A549 (cell line): ENCODE measurements around the gene ATP9B. TPM values are rescaled to one million over a fixed set of nuclear protein-coding genes. Genes with fewer than 3 reads are reported as not detected.

ENCODE experiments used
- ATAC-seq, 2 experiments: fragments of 200-7000 bp in 1 of 2; fragments of >200 bp in 1 of 2; cut with Nextera tagmentation in 1 of 2; cut with Tn5 transposase in 1 of 2; 3 replicates each; pipeline versions ENCODE4 v1.8.0 to v1.9.1; 2018 to 2020; ENCODE audit warnings: mild to moderate bottlenecking in 1 of 2, moderate library complexity in 1 of 2
- CTCF ChIA-PET: fragments of 300-600 bp; sonication (Branson Sonifier 250); formaldehyde crosslinking; extraction: SDS; loops from one replicate; lab custom pipeline; 2021; ENCODE audit warnings: antibody characterized with exemption, inconsistent platforms; lab: Yijun Ruan, JAX
- POLR2A ChIA-PET: fragments of 350-600 bp; formaldehyde crosslinking; extraction: SDS; loops from one replicate; lab custom pipeline; 2021; ENCODE audit warnings: antibody characterized with exemption, inconsistent platforms; lab: Yijun Ruan, JAX
- DNase-seq, 2 experiments: peaks; one replicate each; pipeline versions ENCODE4 v3.0.0 to v3.0.0-alpha.2; 2011 to 2016; ENCODE audit warnings: low read depth in 1 of 2, low spot score in 1 of 2
- FAIRE-seq: peaks from 2 replicates; lab custom pipeline; 2011; peaks lifted over from hg19 to GRCh38; lab: Jason Lieb, UNC
- H3K27ac ChIP-seq, 2 experiments: fragments of >200 bp; sonication (Bioruptor Twin); formaldehyde crosslinking; 3 replicates each; pipeline ENCODE4 v1.5.1; 2016 to 2017
- H3K4me1 ChIP-seq: fragments of >200 bp; sonication (Bioruptor Twin); formaldehyde crosslinking; 3 replicates; pipeline ENCODE4 v1.6.1; 2016
- H3K4me2 ChIP-seq: fragments of >200 bp; sonication (Bioruptor Twin); formaldehyde crosslinking; 3 replicates; pipeline ENCODE4 v1.6.1; 2016
- H3K4me3 ChIP-seq: fragments of >200 bp; sonication (Bioruptor Twin); formaldehyde crosslinking; 3 replicates; pipeline ENCODE4 v1.5.1; 2016
- H3K9me3 ChIP-seq: fragments of >200 bp; sonication (Bioruptor Twin); formaldehyde crosslinking; 3 replicates; pipeline ENCODE4 v1.6.1; 2016
- CBX8 ChIP-seq: fragments of 200-600 bp; sonication (generic); IDR thresholded peaks from 2 replicates; pipeline ENCODE4 v1.6.1; 2016
- CHD4 ChIP-seq: fragments of 200-600 bp; sonication (generic); IDR thresholded peaks from 2 replicates; pipeline ENCODE4 v1.6.1; 2016; ENCODE audit warnings: antibody characterized with exemption, mild to moderate bottlenecking, borderline replicate concordance
- CTCF ChIP-seq: fragments of >200 bp; sonication (Bioruptor Twin); formaldehyde crosslinking; IDR thresholded peaks from 3 replicates; pipeline ENCODE4 v1.5.1; 2016
- EHF ChIP-seq: fragments of 250-450 bp; sonication (Bioruptor Pico); IDR thresholded peaks from 2 replicates; pipeline ENCODE4 v1.5.0; 2020; ENCODE audit warnings: mild to moderate bottlenecking
- ESRRA ChIP-seq: fragments of 150-350 bp; IDR thresholded peaks from 2 replicates; pipeline ENCODE4 v1.6.1; 2014; ENCODE audit warnings: mild to moderate bottlenecking, low read length, borderline replicate concordance
- FOSB ChIP-seq: fragments of 250-450 bp; sonication (Bioruptor Pico); IDR thresholded peaks from 2 replicates; pipeline ENCODE4 v1.5.0; 2020; ENCODE audit warnings: mild to moderate bottlenecking, moderate library complexity
- HDAC2 ChIP-seq: fragments of 200-600 bp; sonication (generic); IDR thresholded peaks from 2 replicates; pipeline ENCODE4 v1.6.1; 2016
- HEYL ChIP-seq: fragments of 250-450 bp; sonication (Bioruptor Pico); IDR thresholded peaks from 2 replicates; pipeline ENCODE4 v1.8.0; 2021; ENCODE audit warnings: mild to moderate bottlenecking, moderate library complexity
- HOXA7 ChIP-seq: fragments of 250-450 bp; sonication (Bioruptor Pico); IDR thresholded peaks from 2 replicates; pipeline ENCODE4 v1.5.0; 2020; ENCODE audit warnings: mild to moderate bottlenecking, moderate library complexity
- KDM1A ChIP-seq: fragments of 200-600 bp; sonication (generic); IDR thresholded peaks from 2 replicates; pipeline ENCODE4 v1.6.1; 2016; ENCODE audit warnings: low read depth, mild to moderate bottlenecking
- KDM5A ChIP-seq: fragments of 200-600 bp; sonication (generic); IDR thresholded peaks from 2 replicates; pipeline ENCODE4 v1.6.1; 2016; ENCODE audit warnings: antibody characterized with exemption, mild to moderate bottlenecking
- MAFK ChIP-seq: fragments of 450-650 bp; IDR thresholded peaks from 2 replicates; pipeline ENCODE4 v1.6.1; 2014; ENCODE audit not compliant: partially characterized antibody
- MAX ChIP-seq: IDR thresholded peaks from 2 replicates; pipeline ENCODE4 v1.6.1; 2012
- NPAS2 ChIP-seq: fragments of 250-450 bp; sonication (Bioruptor Pico); IDR thresholded peaks from 2 replicates; pipeline ENCODE4 v1.8.0; 2022; ENCODE audit warnings: mild to moderate bottlenecking, moderate library complexity, borderline replicate concordance
- POLR2A ChIP-seq: IDR thresholded peaks from 2 replicates; pipeline ENCODE4 v1.6.1; 2012; ENCODE audit warnings: mild to moderate bottlenecking, low read length
- RARB ChIP-seq: fragments of 250-450 bp; sonication (Bioruptor Pico); IDR thresholded peaks from 2 replicates; pipeline ENCODE4 v1.8.0; 2021; ENCODE audit warnings: mild to moderate bottlenecking, moderate library complexity
- REST ChIP-seq: fragments of 200-600 bp; sonication (generic); IDR thresholded peaks from 2 replicates; pipeline ENCODE4 v1.6.1; 2016; ENCODE audit warnings: antibody characterized with exemption, mild to moderate bottlenecking, moderate library complexity
- RNF2 ChIP-seq: fragments of 200-600 bp; sonication (generic); IDR thresholded peaks from 2 replicates; pipeline ENCODE4 v1.6.1; 2016; ENCODE audit warnings: low read depth, mild to moderate bottlenecking, antibody characterized with exemption, moderate library complexity, borderline replicate concordance
- TFCP2L1 ChIP-seq: fragments of 250-450 bp; sonication (Bioruptor Pico); IDR thresholded peaks from 2 replicates; pipeline ENCODE4 v1.5.0; 2021; ENCODE audit warnings: mild to moderate bottlenecking
- TP53 ChIP-seq: fragments of 250-450 bp; sonication (Bioruptor Pico); IDR thresholded peaks from 2 replicates; pipeline ENCODE4 v1.5.0; 2021; ENCODE audit warnings: mild to moderate bottlenecking, moderate library complexity
- USF2 ChIP-seq: fragments of 450-650 bp; IDR thresholded peaks from 2 replicates; pipeline ENCODE4 v1.6.1; 2014; ENCODE audit warnings: antibody characterized with exemption
- ZC3H11A ChIP-seq: fragments of 450-650 bp; IDR thresholded peaks from 2 replicates; pipeline ENCODE4 v1.6.1; 2014; ENCODE audit warnings: antibody characterized with exemption, mild to moderate bottlenecking
- WGBS: methylation state at CpG from one replicate; pipeline ENCODE4 v1.1.6; 2017; ENCODE audit errors: missing lambda C conversion rate; 5-methylcytosine and 5-hydroxymethylcytosine counted together
- polyA plus RNA-seq, 4 experiments: library from polyadenylated mRNA; depleted of rRNA in 3 of 4; stranded (reverse); fragments of >200 nt; fragmentation: RNase III in 1 of 4; extraction: RNeasy Plus Mini Kit Qiagen cat#74134 plus additional on column Dnase treatment in 1 of 4; gene quantifications; 2 replicates in 3 of 4; 3 replicates in 1 of 4; pipeline ENCODE4 v1.2.3, GENCODE V29; 2011 to 2017
- TF ChIP-seq, protein P1 (sequence below): IDR thresholded peaks from 2 replicates; pipeline ENCODE4 v1.6.1; 2012

ATP9B gene
- polyA plus RNA-seq, 2 of the 4 experiments (the other 2 are of a cell fraction), result 22.6 to 35.7 TPM

DNA sequence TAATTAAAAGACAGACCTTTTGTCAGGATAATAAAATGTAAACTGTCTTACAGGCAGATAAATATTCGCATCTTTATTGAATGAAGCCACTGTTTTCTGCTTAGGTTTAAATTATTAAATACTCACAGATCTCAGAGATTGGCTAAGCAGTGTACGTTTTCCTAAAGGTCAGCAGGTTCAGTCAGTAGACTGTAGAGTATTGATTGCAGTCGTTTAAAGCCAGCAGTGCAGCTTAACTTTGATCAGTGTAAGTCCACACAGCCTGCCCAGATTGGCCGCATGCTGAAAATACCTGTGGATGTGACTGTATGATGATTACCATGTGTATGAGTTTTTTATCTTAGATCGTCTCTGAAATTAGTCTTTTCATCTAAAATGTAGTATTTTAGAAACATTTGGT is 42.3 kb downstream of the ATP9B start:
- CTCF ChIA-PET, result no interaction called here
- DNase-seq (no peak), ATAC-seq (no peak), FAIRE-seq (no peak)
- Histone ChIP-seq H3K4me2 (no peak overlapping the region), H3K4me1 (no peaks in the 10 kb centered on the region), H3K9me3 (no peaks in the 10 kb centered on the region), H3K4me3 (no peak overlapping the region), H3K27ac (no peak overlapping the region)
- POLR2A ChIA-PET, result no interaction called here
- 89% methylated on average over 5 of the region's 5 CpGs for WGBS
- TF ChIP-seq CBX8 (no peak), NPAS2 (CRISPR knock-in tag) (no peak), CTCF (no peak), KDM1A (no peak)
- TF ChIP-seq, all 56 proteins: peak for 0

DNA sequence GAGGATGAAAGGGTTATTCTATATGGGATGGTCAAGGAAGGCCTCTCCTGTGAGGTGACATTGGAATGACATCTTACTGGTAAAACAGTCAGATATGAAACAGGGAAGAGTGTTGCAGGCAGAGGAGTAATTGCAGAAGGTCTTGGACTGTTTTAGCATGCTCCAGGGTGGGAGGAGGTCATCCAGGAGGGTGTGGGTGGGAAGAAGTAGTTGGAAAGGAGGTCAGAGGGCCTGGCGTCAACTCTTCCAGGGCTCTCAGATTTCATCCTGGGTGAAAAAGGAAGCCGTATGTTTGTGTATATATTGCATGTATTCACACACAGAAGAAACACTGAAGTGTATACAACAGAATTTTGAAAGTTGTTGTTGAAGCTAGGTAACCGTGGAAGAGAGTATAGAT is 48.2 kb downstream of the ATP9B start:
- TF ChIP-seq USF2 (no peak), CHD4 (no peak), RNF2 (no peak), REST (no peak), HEYL (CRISPR knock-in tag) (no peak), ZC3H11A (no peak), CTCF (no peak), TP53 (no peak), KDM5A (no peak), ESRRA (no peak), POLR2A (no peak), RARB (CRISPR knock-in tag) (no peak)
- TF ChIP-seq, all 56 proteins: peak for 0
- ChIA-PET CTCF (no interaction called here), POLR2A (no interaction called here)
- Histone ChIP-seq H3K9me3 (no peaks in the 10 kb centered on the region), H3K4me2 (no peak overlapping the region), H3K4me3 (no peak overlapping the region), H3K27ac (no peak overlapping the region), H3K4me1 (no peaks in the 10 kb centered on the region)
- WGBS, result 80% methylated on average over 3 of the region's 3 CpGs
- ATAC-seq, result no peak
- no peak for DNase-seq
- FAIRE-seq, result no peak

- Histone ChIP-seq H3K4me2 (no peak overlapping the region), H3K4me3 (no peak overlapping the region), H3K27ac (no peak overlapping the region), H3K9me3 (no peaks in the 10 kb centered on the region), H3K4me1 (no peaks in the 10 kb centered on the region)
- whole genome bisulfite sequencing, result 55% methylated on average over 1 of the region's 1 CpG
- CTCF ChIA-PET, result no interaction called here
- DNase-seq (no peak), FAIRE-seq (no peak), ATAC-seq (no peak)
- TF ChIP-seq EHF (CRISPR knock-in tag) (no peak), KDM1A (no peak), MAFK (no peak), ZC3H11A (no peak), HOXA7 (CRISPR knock-in tag) (no peak), KDM5A (no peak), CHD4 (no peak), MAX (no peak), FOSB (CRISPR knock-in tag) (no peak), HDAC2 (no peak), TFCP2L1 (no peak)
- TF ChIP-seq, protein P1, sequence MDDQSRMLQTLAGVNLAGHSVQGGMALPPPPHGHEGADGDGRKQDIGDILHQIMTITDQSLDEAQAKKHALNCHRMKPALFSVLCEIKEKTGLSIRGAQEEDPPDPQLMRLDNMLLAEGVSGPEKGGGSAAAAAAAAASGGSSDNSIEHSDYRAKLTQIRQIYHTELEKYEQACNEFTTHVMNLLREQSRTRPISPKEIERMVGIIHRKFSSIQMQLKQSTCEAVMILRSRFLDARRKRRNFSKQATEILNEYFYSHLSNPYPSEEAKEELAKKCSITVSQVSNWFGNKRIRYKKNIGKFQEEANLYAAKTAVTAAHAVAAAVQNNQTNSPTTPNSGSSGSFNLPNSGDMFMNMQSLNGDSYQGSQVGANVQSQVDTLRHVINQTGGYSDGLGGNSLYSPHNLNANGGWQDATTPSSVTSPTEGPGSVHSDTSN, result no peak
- POLR2A ChIA-PET, result no interaction called here
These were observed 48.6 kb downstream of the ATP9B start for GRCh38 chr18:79117788-79118187.
